BJ (cell line): ENCODE measurements around the gene CD84. TPM values are rescaled to one million over a fixed set of nuclear protein-coding genes. Genes with fewer than 3 reads are reported as not detected.
"Not testable (repeated sequence)": the region's sequence is repeated elsewhere in the genome, so short reads cannot be mapped to it uniquely, and the experiment has no call there.

Experiments used
- CTCF ChIA-PET: fragments of 350-600 bp; formaldehyde crosslinking; extraction: SDS; loops from one replicate; lab custom pipeline; 2021; ENCODE audit warnings: antibody characterized with exemption, inconsistent platforms; lab: Yijun Ruan, JAX
- POLR2A ChIA-PET: fragments of 300-600 bp; sonication (Branson Sonifier 250); formaldehyde crosslinking; extraction: SDS; loops from one replicate; lab custom pipeline; 2021; ENCODE audit warnings: antibody characterized with exemption; lab: Charles Lee
- DNase-seq: peaks from one replicate; pipeline ENCODE4 v3.0.0-alpha.2; 2011; ENCODE audit warnings: low read depth
- H3K27me3 ChIP-seq: 2 replicates; pipeline ENCODE4 v1.6.0; 2011; ENCODE audit warnings: low read length; ENCODE audit not compliant: control insufficient read depth, insufficient read depth
- H3K36me3 ChIP-seq: 2 replicates; pipeline ENCODE4 v1.5.1; 2011; ENCODE audit warnings: low read length; ENCODE audit not compliant: control insufficient read depth, insufficient read depth
- H3K4me3 ChIP-seq: 2 replicates; pipeline ENCODE4 v1.5.1; 2011; ENCODE audit warnings: low read depth, mild to moderate bottlenecking, control low read depth, low read length
- CTCF ChIP-seq: IDR thresholded peaks from 2 replicates; pipeline ENCODE4 v1.5.1; 2011; ENCODE audit warnings: low read depth, mild to moderate bottlenecking, control low read depth, inconsistent platforms, low read length, moderate library complexity; ENCODE audit not compliant: insufficient read depth
- polyA minus RNA-seq: library from RNA; depleted of rRNA, polyadenylated mRNA; stranded (reverse); fragments of >200 nt; gene quantifications from 2 replicates; pipeline ENCODE4 v1.2.3, GENCODE V29; 2011; rRNA and poly(A)+ RNA removed
- polyA plus RNA-seq: library from polyadenylated mRNA; depleted of rRNA; stranded (reverse); fragments of >200 nt; gene quantifications from 2 replicates; pipeline ENCODE4 v1.2.3, GENCODE V29; 2011; rRNA removed

The CD84 gene
- polyA plus RNA-seq: not detected in 2 replicates
- not detected in 2 replicates for polyA minus RNA-seq

- POLR2A ChIA-PET: no interaction called here
- no peak for TF ChIP-seq CTCF
- CTCF ChIA-PET: no interaction called here
Measured at GRCh38 chr1:160579216-160579701, at the start of gene CD84. TSS of gene CD84 (minus strand) at chr1:160579496. CDS start at chr1:160579437, 59 bp downstream.

GRCh38 chr1:160628799-160629263, 49.5 kb upstream of the CD84 start:
- no peak for DNase-seq
- H3K36me3 ChIP-seq: no peaks in the 10 kb centered on the region
- POLR2A ChIA-PET: no interaction called here
- CTCF ChIA-PET: no interaction called here
- no peak for TF ChIP-seq CTCF
- H3K27me3 ChIP-seq: no peaks in the 10 kb centered on the region
- H3K4me3 ChIP-seq: no peak overlapping the region

More at GRCh38 chr1:160579216-160579701, at the start of gene CD84:
- no peak for DNase-seq
- no peaks in the 10 kb centered on the region for H3K36me3 ChIP-seq
- H3K4me3 ChIP-seq: no peak within 1 kb of the TSS
- H3K27me3 ChIP-seq: no peaks in the 10 kb centered on the region

GRCh38 chr1:160627677-160628289, 48.5 kb upstream of the CD84 start:
- H3K4me3 ChIP-seq, DNase-seq, POLR2A ChIA-PET, H3K27me3 ChIP-seq, H3K36me3 ChIP-seq, CTCF ChIA-PET: not testable (repeated sequence)

- DNase-seq: no peak
- ChIA-PET POLR2A (no interaction called here), CTCF (no interaction called here)
- no peaks in the 10 kb centered on the region for H3K27me3 ChIP-seq
- H3K36me3 ChIP-seq: no peaks in the 10 kb centered on the region
- no peak overlapping the region for H3K4me3 ChIP-seq
- TF ChIP-seq CTCF: no peak
Measured at GRCh38 chr1:160626509-160627342, 47.4 kb upstream of the CD84 start.

GRCh38 chr1:160625725-160626498, 46.6 kb upstream of the CD84 start:
- CTCF ChIA-PET: no interaction called here
- no peaks in the 10 kb centered on the region for H3K27me3 ChIP-seq

More at GRCh38 chr1:160625725-160626498, 46.6 kb upstream of the CD84 start:
- DNase-seq: no peak
- Histone ChIP-seq H3K4me3 (no peak overlapping the region), H3K36me3 (no peaks in the 10 kb centered on the region)
- POLR2A ChIA-PET: no interaction called here
- no peak for TF ChIP-seq CTCF
